ENCODE measurements around the gene MXI1. TPM values are rescaled to one million over a fixed set of nuclear protein-coding genes. Genes with fewer than 3 reads are reported as not detected.

MXI1 gene
- total RNA-seq, 2 experiments from 2014 or later = 47.9 to 48.2 TPM

- ChIA-PET POLR2A (no interaction called here), CTCF (interaction anchor here (1.3 to 1.6 kb wide), 2 partner anchors 8 to 106 kb away, joined by 3 to 5 read pairs; no protein-coding TSS in a partner anchor)
- no peak for DNase-seq
- Mint-ChIP-seq H3K4me1 (ENCODE audit: low read depth) (no peaks in the 10 kb centered on the region), H3K9me3 (no peaks in the 10 kb centered on the region), H3K27ac (no peak overlapping the region), H3K27me3 (no peaks in the 10 kb centered on the region), H3K4me3 (no peak overlapping the region), H3K36me3 (ENCODE audit: low read depth) (peaks cover 24% of the 10 kb centered on the region)
- TF ChIP-seq CTCF (IDR thresholded peaks at IDR 0.05) = no peak
- intact Hi-C loops (cut with micrococcal nuclease) = no loop called here
- ATAC-seq = no peak
These were observed 79.4 kb downstream of the MXI1 start for GRCh38 chr10:110286841-110287240.

DNA sequence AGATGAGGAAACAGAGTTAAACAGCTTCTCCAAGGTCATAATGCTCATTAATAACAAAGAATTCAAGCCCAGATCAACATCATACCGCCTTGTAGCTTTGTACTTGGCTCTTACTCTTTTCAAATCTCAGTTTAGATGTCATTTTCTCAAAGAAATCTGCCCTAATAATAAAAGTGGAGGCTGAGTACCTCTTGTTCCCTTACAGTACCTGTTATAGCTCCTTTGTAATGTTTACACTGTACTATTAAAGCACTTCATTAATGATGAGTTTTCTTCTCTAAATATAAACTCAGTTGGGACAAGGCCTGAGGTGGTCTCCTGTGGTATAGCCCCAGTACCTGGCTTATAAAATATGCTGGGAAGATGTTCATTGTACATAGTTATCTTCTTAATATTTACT lies 89.6 kb downstream of the MXI1 start:
- no peak for TF ChIP-seq CTCF (IDR thresholded peaks at IDR 0.05)
- peak overlapping the region; percentile 9 for H3K27ac Mint-ChIP-seq
- no peak for ATAC-seq
- intact Hi-C loops (cut with micrococcal nuclease) = no loop called here
- H3K9me3 Mint-ChIP-seq = no peaks in the 10 kb centered on the region
- ChIA-PET POLR2A (interaction anchor here (0.6 to 1.5 kb wide), 2 partner anchors 106 to 210 kb away, joined by 3 to 4 read pairs; no protein-coding TSS in a partner anchor), CTCF (interaction anchor here (1.7 to 2.5 kb wide), 2 partner anchors 150 to 159 kb away, joined by 4 to 9 read pairs; no protein-coding TSS in a partner anchor)
- no peak for DNase-seq
- H3K4me3 Mint-ChIP-seq = no peak overlapping the region
- peaks cover 70% of the 10 kb centered on the region for H3K36me3 Mint-ChIP-seq (ENCODE audit: low read depth)
- peaks cover 33% of the 10 kb centered on the region for H3K4me1 Mint-ChIP-seq (ENCODE audit: low read depth)
- no peaks in the 10 kb centered on the region for H3K27me3 Mint-ChIP-seq

- no peak overlapping the region for H3K4me3 Mint-ChIP-seq
- H3K36me3 Mint-ChIP-seq (ENCODE audit: low read depth) = peaks cover 66% of the 10 kb centered on the region
- H3K27ac Mint-ChIP-seq = peak overlapping the region; percentile 36
- no peak for TF ChIP-seq CTCF (IDR thresholded peaks at IDR 0.05)
- DNase-seq = no peak
- peaks cover 50% of the 10 kb centered on the region for H3K4me1 Mint-ChIP-seq (ENCODE audit: low read depth)
- ChIA-PET POLR2A (interaction anchor here (0.8 kb wide), 1 partner anchor 22 kb away, joined by 3 read pairs; no protein-coding TSS in a partner anchor), CTCF (interaction anchor here (0.7 to 1.4 kb wide), 4 partner anchors 10 to 416 kb away, joined by 3 to 5 read pairs (median 4); no protein-coding TSS in a partner anchor)
- H3K27me3 Mint-ChIP-seq = no peaks in the 10 kb centered on the region
- no peak for ATAC-seq
- H3K9me3 Mint-ChIP-seq = no peaks in the 10 kb centered on the region
- intact Hi-C loops (cut with micrococcal nuclease) = no loop called here
These were observed 93.1 kb downstream of the MXI1 start for GRCh38 chr10:110300486-110300986.

DNA sequence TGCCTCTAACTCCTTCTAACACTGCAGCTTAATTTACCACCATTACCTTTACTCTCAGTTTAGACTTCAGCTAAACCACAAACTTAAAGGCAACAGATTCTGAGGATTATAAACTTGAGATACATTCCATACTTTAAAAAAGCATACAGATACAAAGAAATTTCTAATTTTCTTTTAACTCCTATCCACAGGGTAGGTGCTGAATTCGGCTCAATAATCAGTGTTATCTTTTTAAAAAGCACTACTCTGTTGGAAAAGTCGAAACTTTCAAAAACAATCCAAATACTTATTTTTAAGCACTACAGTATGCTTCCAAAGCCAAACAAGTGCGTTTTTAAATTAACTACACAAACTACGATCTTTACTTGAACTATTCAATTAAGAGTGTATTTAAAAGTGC lies 96.3 kb downstream of the MXI1 start:
- peaks cover 42% of the 10 kb centered on the region for H3K36me3 Mint-ChIP-seq (ENCODE audit: low read depth)
- no peaks in the 10 kb centered on the region for H3K9me3 Mint-ChIP-seq
- ATAC-seq (no peak), DNase-seq (no peak)
- POLR2A ChIA-PET = interaction anchor here (0.8 to 2.4 kb wide), 6 partner anchors 8 to 557 kb away, joined by 3 to 11 read pairs (median 4); partner anchors contain the start of gene SMC3
- TF ChIP-seq CTCF (IDR thresholded peaks at IDR 0.05) = no peak
- H3K4me1 Mint-ChIP-seq (ENCODE audit: low read depth) = peaks cover 47% of the 10 kb centered on the region
- CTCF ChIA-PET = interaction anchor here (0.8 to 5.6 kb wide), 7 partner anchors 14 to 307 kb away, joined by 3 to 55 read pairs (median 4); no protein-coding TSS in a partner anchor
- intact Hi-C loops (cut with micrococcal nuclease) = no loop called here
- H3K27ac Mint-ChIP-seq = peak overlapping the region; percentile 87
- H3K4me3 Mint-ChIP-seq = peak overlapping the region; percentile 93
- no peaks in the 10 kb centered on the region for H3K27me3 Mint-ChIP-seq

- H3K27me3 Mint-ChIP-seq = no peaks in the 10 kb centered on the region
- H3K4me3 Mint-ChIP-seq = peak overlapping the region; percentile 93
These were observed 97.0 kb downstream of the MXI1 start for GRCh38 chr10:110304394-110304779.

More at GRCh38 chr10:110304394-110304779, 97.0 kb downstream of the MXI1 start:
- H3K4me1 Mint-ChIP-seq (ENCODE audit: low read depth) = peaks cover 43% of the 10 kb centered on the region
- peak; percentile 50 for ATAC-seq
- intact Hi-C loops (cut with micrococcal nuclease) = no loop called here
- no peak for DNase-seq
- ChIA-PET POLR2A (interaction anchor here (0.8 to 2.4 kb wide), 13 partner anchors 8 to 556 kb away, joined by 3 to 11 read pairs (median 3); partner anchors contain the start of gene SMC3), CTCF (interaction anchor here (0.8 to 5.6 kb wide), 11 partner anchors 15 to 306 kb away, joined by 3 to 55 read pairs (median 4); partner anchors contain the start of gene SMC3)
- H3K27ac Mint-ChIP-seq = peak overlapping the region; percentile 98
- TF ChIP-seq CTCF (IDR thresholded peaks at IDR 0.05) = no peak
- peaks cover 39% of the 10 kb centered on the region for H3K36me3 Mint-ChIP-seq (ENCODE audit: low read depth)
- H3K9me3 Mint-ChIP-seq = no peaks in the 10 kb centered on the region
